RKO (cell line): ENCODE results near the gene CREM.
"Not testable (repeated sequence)": the region's sequence is repeated elsewhere in the genome, so short reads cannot be mapped to it uniquely, and the experiment has no call there.

Source experiments
- DNase-seq: peaks from one replicate; pipeline ENCODE4 v3.0.0-alpha.2; 2016; ENCODE audit warnings: low spot score

CREM gene

DNA sequence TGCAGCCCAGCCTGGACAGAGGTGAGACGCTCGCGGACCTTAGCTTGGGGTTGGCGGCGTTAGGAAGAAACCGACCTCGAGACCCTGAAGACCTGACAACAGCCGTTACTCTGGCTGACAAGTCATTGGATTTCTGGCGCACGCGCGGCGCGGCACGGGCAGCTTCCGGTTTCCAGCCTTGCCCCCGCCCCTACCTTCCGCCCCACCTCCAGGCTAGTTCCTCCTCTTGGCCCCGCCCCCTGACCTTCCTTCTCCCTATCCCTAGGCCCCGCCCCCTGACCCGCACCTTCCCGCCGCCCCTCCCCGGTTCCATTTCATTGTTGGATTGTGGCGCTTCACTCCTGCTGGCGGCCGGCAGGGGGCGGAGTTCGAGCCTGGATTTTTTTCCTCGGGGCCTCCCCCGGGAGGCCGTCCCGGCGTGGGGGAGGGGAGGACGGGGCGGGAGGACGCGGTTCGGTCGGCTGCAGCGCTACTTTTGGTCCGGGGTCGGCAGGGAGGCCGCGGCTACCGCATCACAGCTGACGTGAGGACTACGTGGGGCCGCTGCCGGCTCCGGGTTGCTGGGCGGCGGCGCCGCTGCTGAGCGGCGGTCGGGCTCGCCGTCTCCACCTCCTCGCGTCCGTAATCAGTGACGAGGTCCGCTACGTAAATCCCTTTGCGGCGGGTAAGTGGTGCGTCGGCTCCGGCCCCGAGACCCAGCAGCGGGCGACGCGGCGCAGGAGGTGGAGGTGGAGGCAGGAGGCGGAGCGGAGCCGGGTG is at the start of gene CREM:
Gene CREM (plus strand): TSS at position 317 of the 759 bp plus-strand sequence. CDS start 10,990 bp downstream, outside the sequence.
- DNase-seq, result peak; percentile 99

DNA sequence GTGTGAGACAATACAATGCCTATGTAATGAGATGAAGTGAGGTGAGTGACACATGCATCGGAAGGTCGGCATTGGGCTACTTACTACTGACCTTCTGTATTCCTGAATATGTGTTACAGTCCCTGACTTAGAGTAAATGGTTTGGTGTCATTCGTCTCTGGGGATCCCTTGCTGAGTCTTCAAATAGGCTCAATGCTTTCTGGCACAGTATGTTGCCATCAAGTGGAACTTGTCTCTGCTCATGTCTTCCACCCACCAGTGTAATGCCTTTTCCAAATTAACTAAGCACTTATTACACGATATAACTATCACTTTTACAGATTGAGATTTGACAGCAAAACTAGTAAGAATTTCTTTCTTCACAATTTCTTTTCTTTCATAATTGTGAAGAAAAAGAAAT is 47.4 kb upstream of the CREM start:
- no peak for DNase-seq

DNA sequence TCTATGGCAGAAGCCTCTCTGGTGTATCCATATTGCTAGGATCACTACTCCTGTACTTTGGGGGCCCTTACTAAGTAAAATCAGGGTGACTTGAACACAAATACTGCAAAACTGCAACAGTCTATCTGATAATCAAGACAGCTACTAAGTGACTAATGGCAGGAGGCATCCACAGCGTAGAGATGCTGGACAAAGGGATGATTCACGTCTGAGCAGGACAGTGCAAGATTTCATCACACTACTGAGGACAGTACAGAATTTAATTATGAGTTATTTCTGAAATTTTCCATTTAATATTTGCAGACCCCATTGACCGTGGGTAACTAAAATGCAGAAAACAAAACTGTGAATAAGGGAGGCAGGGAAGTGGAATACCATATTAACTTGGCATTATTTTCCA is 46.9 kb upstream of the CREM start:
- DNase-seq, result peak; percentile 59

DNA sequence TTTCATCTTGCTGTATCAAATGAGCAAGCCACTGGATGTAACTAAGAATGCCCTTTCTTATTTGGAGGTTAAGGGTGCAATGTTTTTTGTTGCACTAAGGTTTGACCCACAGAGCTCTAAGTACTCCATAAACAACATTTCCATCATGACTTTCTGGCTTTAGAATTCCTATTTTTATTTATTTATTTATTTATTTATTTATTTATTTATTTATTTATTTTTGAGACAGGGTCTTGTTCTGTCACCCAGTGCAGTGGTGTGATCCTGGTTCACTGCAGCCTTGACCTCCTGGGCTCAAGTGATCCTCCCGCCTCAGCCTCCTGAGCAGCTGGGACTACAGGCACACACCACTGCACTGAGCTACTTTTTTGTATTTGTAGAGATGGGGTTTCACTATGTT is 46.4 kb upstream of the CREM start:
- DNase-seq, result not testable (repeated sequence)

DNA sequence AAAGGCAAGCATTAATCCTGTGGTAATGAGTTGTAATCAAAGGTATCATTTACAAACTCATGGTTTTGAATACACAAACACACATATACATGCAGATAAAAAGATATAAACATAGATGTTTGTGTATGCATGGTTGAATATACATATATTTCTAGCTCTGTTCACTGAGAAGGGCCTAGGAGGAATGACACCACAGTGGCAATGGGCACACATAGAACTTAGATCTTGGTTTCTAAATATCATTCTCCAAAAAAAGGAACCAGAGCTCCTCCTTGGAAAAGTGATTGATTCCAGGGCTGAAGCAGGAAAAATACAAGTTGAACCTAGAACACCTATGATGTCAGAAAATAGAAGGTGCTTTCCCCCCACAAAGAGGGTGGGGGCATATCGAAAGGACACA is 43.4 kb upstream of the CREM start:
- no peak for DNase-seq

DNA sequence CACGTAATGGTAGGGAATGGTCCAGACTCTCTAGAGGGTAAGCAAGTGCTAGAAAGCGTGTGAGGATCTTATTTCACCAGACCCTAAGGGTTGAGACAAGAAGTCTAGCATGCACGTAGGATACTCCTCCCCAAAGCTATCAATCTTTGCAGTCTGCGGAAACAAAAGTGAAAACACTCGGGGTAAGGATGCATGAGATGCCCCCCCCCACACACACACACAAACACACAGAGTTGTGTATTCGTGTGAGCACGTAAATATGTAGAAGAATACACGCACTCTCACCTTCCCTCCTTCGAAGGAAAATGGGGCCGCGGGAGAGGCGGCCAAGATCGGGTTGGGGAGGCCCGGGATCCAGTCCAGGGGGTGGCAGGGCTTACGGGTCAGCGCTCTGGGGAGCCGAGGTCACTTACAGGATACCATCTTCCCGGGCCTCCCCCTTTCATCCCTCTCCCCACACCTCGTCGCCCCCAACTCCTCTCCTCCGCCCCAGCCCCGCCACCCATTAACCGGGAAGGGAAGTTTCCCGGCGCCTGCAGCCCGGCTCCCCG is 37.0 kb upstream of the CREM start:
- DNase-seq, result peak; percentile 59

DNA sequence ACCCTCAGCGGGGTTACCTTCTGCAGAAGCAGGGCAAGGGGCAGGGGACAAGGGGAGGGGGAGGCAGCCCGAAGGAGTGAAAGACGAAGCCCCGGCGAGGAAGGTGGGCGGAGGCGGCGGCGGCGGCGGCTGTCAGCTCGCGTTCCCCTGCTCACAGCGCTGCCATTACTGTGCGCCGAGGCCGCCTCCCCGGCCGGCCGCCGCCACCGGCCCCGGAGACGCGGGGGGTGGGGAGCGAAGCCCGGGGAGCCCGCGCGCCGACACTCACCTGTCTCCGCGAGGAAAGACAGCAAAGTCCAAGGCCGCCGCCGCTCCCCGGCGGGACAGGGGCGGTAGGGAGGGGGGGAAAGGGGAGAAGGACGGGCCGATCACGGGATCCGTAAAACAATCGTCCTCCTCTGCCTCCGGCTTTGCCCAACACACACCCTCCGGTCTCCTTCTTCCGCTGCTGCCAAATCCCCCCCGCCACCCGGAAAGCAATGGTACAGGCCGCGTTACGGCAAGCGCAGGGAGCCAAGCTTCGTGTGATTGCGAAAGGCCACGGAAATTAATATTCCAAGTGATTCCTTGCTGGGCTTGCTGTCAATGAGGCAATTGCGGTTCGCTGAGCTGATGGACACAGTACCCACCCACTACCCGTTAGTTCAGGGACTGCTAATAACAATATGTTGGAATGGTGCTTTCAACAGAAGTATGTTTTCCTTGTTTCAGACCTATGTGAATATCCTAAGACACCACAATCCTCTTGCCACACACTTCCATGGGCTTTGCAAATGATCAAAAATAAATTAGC is 36.3 kb upstream of the CREM start, which contains the start of gene CUL2:
Gene CUL2 (minus strand): TSS at position 180 of the 793 bp plus-strand sequence. CDS start 19,024 bp downstream, outside the sequence.
- DNase-seq, result peak; percentile 98

DNA sequence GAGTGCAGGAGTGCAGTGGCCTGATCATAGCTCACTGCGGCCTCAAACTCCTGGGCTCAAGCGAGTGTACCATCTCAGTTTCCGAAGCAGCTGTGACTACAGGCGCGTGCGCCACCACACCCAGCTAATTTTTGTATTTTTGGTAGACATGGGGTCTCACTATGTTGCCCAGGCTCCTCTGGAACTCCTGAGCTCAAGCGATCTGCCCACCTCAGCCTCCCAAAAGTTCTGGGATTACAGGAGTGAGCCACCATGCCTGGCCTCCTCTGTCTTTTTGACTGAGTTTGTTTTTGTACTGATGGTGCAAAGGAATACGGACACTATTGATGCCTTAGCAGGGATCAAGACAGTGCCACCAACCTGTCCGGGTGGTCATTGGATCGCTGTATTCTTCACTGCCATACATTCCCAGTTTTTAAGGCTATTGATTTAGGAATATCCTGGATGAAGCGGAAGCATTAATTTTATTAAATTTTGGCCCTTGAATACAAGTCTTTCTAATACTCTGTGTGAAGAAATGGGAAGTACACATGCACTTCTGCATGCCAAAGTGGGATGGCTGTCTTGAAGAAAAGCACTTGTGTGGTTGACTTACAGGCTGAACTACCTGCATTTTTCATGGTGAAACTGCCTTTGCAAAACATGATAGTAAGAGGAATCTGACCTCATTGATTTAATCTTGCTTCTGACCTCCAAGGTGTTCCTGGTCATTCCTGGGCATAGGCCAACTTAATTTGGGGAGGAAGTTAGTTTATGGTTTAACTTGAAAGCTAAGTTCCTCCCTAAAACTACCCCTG is 34.5 kb upstream of the CREM start:
- no peak for DNase-seq

DNA sequence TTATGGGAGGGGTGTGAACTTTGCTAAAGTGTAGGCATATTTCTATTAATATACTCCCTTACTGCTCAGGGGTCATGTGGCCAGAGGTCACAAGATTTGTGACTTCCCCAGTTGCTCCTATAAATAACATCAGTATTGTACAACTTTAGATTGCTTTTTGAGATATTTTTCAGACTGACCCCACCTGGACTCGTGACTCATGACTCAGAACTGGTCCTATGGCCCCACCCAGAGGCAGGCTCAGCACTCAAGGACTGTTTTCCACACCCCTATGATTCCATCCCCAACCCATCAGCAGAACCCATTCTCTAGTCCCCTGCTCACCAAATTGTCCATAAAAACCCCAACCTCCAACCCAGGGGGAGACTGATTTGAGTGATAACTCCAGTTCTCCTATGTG is 33.8 kb upstream of the CREM start:
- peak; percentile 30 for DNase-seq

DNA sequence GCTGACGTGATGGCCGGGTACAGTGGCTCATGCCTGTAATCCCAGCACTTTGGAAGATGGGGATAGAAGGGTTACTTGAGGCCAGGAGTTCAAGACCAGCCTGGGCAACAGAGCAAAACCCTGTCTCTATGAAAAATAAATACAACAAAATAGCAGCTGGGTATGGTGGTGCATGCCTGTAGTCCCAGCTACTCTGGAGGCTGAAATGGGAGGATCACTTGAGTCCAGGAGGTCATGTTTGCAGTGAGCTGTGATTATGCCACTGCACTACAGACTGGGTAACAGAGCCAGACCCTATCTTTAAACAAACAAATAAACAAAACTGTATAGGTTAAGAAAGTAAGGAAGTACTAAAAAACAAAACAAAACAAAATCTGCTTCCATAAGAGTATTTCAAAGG is 30.3 kb upstream of the CREM start:
- no peak for DNase-seq

DNA sequence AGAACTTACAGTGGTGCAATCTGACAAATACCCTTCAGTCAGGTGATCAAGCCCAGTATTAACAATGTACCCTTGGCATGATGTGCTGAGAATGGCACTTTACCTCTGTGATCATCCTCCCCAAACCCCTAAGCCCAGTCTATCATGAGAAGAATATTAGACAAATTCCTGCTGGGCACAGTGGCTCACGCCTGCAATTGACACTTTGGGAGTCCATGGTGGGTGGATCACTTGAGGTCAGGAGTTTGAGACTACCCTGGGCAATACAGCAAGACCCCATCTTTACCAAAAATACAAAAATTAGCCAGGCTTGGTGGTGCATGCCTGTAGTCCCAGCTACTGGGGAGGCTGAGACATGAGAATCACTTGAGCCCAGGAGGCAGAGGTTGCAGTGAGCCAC is 29.1 kb upstream of the CREM start:
- no peak for DNase-seq

DNA sequence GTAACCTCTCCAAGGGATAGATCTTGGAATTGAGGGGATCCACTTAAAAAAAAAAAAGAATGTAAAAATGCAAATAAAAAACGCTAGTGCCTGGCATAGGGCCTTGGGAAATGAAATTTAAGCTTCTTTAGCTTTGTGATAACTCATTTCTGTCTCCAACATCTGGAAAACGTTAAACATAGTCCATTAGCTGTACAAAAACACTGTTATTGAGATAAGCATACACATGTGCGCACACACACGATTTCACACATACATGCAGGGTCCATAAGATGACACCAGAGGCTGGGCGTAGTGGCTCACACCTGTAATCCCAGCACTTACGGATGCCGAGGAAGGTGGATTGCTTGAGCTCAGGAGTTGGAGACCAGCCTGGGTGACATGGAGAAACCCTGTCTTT is 22.8 kb upstream of the CREM start:
- no peak for DNase-seq

DNA sequence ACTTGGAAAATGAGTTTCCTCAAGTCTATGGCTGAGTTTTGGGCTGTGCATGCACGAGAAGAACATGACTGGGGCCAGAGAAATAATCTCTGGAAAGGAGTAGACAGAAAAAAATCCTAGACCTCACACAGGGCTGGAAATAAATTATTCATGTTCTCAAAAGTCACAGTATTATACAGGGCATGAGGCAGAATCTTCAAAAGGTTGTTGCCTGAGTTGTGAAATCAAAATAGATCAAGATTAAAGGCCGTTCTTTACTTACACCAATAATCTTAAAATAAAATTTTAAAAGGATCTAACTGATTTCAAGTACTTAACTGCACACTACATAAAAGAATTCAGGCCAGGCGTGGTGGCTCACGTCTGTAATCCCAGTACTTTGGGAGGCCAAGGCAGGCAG is 14.1 kb upstream of the CREM start:
- no peak for DNase-seq

DNA sequence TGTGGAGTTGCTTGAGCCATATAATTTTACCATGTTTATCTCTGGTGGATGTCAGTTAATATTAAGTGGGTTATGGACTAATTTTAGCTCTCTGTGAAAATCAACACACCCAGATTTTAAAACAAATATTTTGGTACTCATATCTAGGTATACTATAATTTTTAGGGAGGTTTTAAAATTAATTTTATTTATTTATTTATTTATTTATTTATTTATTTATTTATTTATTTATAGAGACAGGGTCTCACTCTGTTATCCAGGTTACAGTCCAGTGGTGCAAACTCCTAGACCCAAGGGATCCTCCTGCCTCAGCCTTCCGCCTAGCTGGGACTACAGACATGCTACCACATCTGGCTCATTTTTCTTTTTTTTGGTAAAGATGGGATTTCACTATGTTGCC is 7.3 kb upstream of the CREM start:
- DNase-seq, result no peak

DNA sequence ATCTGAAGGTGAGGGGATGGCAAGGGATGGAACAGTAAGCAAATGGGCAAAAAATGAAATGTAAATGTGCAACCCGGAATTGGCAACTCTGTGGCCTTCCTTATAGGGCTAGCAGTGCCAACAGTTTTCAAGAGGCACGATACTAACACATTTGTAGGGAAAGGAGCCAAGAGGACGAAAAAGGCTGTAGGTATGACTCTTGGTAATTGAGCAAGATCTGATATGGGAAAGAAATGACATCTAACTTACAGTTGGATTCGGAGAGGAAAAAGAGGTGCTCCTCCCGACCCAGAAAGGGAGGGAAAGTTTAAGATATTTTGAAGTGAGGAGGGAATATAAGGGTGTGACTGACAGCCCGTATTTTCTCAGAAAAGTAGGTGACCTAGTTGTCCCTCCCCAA is 2.1 kb upstream of the CREM start:
- no peak for DNase-seq

DNA sequence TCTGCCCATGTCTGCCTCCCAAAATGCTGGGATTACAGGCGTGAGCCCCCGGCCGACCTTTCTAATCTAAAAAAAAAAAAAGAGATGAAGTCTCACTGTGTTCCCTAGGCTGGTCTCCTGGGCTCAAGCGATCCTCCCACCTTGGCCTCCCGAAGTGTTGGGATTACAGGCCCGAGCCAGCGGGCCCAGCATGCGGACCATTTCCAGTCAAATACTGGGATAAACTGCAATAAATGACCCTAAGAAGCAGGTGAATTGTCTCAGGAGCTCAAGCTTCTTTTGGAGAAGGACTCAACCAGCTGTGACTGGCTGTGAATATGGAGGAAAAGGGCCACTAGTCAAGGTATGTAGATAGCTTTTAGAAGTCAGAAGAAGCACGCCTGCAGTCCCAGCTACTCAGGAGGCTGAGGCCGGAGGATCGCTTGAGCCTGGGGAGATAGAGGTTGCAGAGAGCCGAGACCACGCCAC is 550 bp upstream of the CREM start:
- DNase-seq, result no peak

DNA sequence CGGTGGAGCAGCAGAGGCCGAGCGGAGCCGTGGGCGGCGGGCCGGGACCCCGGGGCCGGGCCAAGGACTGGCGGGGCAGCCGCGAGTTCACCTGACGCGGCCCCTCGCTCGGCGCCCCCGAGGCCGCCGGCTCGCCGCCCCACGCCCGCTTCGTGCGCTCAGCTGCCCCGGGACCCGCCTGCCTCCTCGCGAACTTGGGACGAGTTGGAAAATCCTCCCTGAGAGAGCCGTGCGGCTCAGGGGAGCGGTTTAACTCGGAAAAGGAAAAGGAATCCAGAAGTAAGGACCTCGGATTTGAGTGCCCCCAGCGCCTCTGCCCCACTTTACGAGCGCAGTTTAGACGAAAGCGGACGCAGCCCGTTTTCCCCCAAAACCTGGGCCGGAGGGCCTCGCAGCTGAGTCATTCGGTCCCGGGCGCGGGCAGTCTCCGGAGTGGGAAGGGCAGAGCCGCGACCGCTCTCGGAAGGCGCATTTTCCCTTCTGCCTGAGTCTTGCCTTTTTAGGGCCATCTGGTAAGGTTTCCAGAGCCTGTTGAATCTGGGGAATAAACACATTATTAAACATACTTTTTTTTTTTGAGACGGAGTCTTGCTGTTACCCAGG is 744 bp downstream of the CREM start:
- DNase-seq, result peak; percentile 80

DNA sequence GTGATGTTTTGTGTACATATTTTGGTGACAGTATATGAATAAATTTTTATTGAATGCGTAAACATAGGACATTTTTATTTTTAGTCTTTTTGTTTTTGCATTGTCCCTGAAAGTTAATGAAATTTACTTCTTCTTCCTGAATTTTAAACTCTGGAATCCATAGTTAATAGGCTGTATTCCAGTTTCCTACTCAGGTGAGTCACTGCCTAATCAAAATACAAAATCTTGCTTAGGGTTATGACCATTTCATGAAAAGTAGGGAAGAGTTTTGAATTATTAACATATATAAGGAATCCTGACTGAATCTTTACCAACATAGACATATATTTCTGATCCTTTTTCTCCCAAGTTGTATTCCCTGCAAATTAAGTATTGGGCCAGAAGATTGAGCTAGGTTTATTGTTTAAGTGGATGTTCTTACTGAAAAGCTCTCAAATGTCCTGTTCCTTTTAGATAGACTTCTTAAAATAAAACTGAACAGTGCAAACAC is 2.6 kb downstream of the CREM start:
- DNase-seq, result peak; percentile 49

DNA sequence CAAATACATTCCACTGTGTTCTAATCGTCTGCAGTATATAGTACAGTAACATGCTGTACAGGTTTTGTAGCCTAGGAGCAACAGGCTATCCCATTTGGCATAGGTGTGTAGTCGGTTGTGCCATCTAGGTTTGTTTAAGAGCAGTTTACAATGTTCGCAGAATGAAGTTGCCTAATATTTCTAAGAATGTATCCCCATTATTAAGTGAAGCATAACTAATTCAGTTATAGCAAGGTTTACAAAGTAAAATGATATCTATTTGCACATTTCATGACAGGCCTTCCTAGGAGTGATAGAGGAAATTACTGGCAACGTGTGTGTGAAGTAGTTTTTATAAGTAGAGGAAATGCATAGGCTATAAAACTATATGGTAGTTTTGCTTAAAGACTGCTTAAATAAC is 4.0 kb downstream of the CREM start:
- no peak for DNase-seq

DNA sequence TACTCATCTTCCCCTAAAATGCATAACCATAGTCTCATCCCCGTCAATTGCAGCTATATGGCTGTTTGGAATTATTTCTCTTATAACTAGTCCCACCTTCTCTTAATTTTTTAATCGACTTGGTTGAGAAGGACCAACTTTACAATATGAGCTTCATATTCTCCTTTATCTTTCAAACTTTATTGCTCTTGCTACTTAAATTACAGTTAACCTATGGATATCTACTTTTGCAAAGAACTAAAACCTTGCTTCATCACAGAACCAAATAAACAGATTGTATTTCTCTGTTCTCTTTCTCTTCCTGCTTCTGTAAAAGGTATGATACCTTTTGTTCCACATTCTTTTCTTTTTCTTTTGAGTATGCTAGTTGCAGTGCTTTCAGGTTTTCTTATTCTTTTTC is 6.1 kb downstream of the CREM start:
- no peak for DNase-seq

DNA sequence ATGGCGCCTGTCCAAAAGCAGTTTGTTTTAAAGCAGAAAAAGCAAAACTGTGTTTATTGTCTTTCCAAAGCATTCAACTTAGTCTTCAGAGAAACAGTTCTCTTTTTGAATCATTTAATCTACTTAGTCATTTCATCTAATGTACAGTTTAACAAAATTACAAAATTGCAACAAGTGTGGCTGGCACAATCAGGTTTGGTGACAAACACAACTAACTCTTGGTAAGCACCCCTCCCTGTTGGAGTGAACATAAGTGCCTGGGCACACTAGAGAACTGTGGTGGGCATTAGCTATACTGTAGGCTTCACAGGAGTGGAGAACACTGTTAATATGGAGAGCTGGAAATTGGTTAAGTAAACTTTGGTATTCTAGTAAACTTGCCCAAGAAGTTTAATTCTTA is 6.9 kb downstream of the CREM start:
- DNase-seq, result no peak

DNA sequence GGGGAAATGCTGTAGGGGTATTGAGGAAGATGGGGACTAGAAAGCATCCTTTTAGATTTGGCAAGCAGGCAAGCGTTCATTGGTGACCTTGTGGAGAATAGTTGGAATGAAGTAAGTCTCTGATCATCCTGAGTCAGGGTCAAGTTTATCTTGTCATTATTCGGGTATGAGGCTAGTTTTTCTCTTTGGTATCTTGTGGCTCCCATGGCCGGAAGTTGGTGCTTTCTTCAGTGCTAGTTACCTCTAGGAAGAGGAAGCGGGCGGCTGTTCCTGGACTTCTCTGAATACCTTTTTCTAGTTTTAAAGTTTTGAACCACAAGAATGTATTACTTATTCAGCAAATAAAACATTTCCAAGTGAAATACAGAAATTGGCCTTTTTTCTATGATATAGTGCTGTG is 9.2 kb downstream of the CREM start:
- no peak for DNase-seq
